ENCODE results near the gene LIMCH1. TPM values are rescaled to one million over a fixed set of nuclear protein-coding genes. Genes with fewer than 3 reads are reported as not detected.

Gene LIMCH1
- total and polyA plus RNA-seq, 2 of the 8 experiments (the other 6 are each of a cell fraction or from before 2014, with no cell fraction given), result 2.7 to 3.0 TPM

DNA sequence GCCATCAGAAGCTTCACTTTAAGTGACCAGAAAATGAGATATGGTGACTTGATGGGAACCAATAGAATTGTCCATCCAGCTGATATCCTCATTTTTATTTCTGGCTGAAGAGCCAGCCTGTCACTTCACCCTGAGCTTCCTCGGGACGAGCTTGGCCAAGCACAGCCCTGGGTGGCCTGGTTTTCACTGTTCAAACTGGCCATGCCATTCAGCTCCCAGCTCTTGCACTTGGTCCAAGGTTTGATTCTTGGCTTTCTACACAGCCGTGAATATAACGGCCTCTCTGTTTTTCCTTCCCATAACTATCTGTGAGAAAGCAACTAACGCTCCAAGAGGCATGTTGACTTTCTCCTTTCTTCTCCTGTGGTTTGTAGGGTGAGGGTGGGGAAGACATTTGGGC, 71.9 kb downstream of the LIMCH1 start (continued):
- no peak for TF ChIP-seq CHD7 (IDR thresholded peaks at IDR 0.05; ENCODE audit: insufficient replicate concordance, low read length)
- TF ChIP-seq SP2 (IDR thresholded peaks at IDR 0.05; ENCODE audit: low read length), result no peak
- TF ChIP-seq SRF (IDR thresholded peaks at IDR 0.05; ENCODE audit: low read depth, low read length), result no peak
- TF ChIP-seq SIX5 (IDR thresholded peaks at IDR 0.05; ENCODE audit: low read depth, low read length), result no peak
- TF ChIP-seq, protein P1, sequence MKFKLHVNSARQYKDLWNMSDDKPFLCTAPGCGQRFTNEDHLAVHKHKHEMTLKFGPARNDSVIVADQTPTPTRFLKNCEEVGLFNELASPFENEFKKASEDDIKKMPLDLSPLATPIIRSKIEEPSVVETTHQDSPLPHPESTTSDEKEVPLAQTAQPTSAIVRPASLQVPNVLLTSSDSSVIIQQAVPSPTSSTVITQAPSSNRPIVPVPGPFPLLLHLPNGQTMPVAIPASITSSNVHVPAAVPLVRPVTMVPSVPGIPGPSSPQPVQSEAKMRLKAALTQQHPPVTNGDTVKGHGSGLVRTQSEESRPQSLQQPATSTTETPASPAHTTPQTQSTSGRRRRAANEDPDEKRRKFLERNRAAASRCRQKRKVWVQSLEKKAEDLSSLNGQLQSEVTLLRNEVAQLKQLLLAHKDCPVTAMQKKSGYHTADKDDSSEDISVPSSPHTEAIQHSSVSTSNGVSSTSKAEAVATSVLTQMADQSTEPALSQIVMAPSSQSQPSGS (IDR thresholded peaks at IDR 0.05; ENCODE audit: low read length), result no peak
- no peak for TF ChIP-seq CREB1 (IDR thresholded peaks at IDR 0.05)
- no peak for TF ChIP-seq BRCA1 (IDR thresholded peaks at IDR 0.05; ENCODE audit: low read depth, low read length)
- TF ChIP-seq SP4 (IDR thresholded peaks at IDR 0.05; ENCODE audit: low read length), result no peak
- no peak for TF ChIP-seq CEBPB (IDR thresholded peaks at IDR 0.05; ENCODE audit: low read depth, low read length)
- no peak for TF ChIP-seq RFX5 (IDR thresholded peaks at IDR 0.05; ENCODE audit: borderline replicate concordance, low read depth, low read length)
- TF ChIP-seq NANOG (IDR thresholded peaks at IDR 0.05; ENCODE audit: insufficient read depth, low read depth, low read length, poor library complexity, severe bottlenecking), result no peak
